ENCODE measurements around the gene FLT3LG.
"Not testable (repeated sequence)": the region's sequence is repeated elsewhere in the genome, so short reads cannot be mapped to it uniquely, and the experiment has no call there.

The FLT3LG gene

DNA sequence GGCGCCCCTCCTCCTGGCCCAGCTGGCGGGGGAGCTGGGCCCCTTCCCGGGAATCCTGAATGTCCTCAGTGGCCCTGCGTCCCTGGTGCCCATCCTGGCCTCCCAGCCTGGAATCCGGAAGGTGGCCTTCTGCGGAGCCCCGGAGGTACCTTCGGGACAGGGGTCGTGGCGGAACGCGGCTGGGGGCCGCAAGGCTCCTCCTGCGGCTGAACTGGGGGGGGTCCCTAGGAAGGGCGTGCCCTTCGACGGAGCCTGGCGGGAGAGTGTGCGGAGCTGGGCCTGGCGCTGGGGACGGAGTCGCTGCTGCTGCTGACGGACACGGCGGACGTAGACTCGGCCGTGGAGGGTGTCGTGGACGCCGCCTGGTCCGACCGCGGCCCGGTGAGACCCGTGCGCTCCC is 12.4 kb upstream of the FLT3LG start:
- no peak for DNase-seq (ENCODE audit: low read depth in 2 of 2)

DNA sequence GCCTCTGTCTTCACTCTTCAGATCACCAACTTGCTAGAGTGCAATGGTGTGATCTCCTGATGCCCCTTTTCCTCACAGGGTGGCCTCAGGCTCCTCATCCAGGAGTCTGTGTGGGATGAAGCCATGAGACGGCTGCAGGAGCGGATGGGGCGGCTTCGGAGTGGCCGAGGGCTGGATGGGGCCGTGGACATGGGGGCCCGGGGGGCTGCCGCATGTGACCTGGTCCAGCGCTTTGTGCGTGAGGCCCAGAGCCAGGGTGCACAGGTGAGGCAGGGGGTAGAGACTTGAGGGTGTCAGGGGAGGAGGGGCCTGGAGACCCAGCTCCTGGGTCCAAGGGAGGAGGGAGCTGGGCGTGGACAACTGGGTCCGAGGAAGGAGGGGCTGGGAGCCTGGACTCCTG is 11.5 kb upstream of the FLT3LG start:
- no peak for DNase-seq (ENCODE audit: low read depth in 2 of 2)

DNA sequence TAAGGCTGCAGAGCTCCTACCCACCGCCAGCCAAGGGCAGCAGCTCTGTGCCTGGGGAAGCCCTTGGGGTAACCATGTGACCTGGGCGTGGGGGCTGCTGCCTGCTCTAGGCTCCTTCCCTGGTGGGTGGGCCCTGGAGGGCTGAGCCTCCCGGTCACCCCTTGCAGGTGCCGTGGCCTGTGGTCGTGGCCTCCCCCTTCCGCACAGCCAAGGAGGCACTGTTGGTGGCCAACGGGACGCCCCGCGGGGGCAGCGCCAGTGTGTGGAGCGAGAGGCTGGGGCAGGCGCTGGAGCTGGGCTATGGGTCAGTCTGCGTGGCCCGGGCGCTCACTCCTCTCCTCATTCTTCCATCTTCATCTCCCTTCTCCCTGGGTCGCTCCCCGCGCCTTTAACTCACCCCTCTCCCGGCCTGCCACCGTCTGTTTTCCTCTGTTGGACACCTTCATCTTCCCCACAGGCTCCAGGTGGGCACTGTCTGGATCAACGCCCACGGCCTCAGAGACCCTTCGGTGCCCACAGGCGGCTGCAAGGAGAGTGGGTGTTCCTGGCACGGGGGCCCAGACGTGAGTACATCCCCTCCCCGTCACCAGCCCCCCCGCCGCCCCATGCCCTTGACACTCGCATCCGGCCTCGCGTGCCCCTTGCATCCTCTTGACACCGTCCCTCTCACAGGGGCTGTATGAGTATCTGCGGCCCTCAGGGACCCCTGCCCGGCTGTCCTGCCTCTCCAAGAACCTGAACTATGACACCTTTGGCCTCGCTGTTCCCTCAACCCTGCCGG is 9.9 kb upstream of the FLT3LG start:
- no peak for DNase-seq (ENCODE audit: low read depth in 2 of 2)

DNA sequence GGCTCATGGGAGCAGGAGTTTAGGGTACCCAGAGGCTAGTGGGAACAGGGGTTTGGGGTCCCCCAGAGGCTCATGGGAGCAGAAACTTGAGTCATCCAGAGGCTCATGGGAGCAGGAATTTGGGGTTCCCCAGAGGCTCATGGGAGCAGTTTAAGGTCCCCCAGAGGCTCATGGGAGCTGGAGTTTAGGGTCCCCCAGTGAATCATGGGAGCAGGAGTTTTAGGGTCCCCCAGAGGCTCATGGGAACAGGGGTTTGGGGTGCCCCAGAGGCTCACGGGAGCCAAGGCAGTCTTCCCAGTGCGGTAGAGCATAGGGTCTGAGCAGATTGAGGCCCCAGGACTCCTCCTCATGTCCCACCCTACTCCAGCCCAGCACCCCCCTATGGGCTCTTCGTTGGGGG is 8.6 kb upstream of the FLT3LG start:
- DNase-seq (ENCODE audit: low read depth in 2 of 2) = no peak

DNA sequence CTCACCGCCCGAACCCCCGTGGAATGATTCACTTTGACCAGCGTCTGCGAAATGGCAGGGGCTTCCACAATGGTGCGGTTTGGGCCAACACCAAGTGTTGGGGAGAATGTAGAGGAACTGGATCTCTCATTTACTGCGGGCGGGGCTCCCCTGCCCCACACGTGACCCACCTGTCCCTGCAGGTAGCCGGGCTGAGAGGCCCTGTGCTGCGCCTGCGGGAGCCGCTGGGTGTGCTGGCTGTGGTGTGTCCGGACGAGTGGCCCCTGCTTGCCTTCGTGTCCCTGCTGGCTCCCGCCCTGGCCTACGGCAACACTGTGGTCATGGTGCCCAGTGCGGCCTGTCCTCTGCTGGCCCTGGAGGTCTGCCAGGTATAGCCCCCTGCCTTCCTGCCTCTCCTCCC is 5.8 kb upstream of the FLT3LG start:
- DNase-seq (ENCODE audit: low read depth in 2 of 2) = no peak

DNA sequence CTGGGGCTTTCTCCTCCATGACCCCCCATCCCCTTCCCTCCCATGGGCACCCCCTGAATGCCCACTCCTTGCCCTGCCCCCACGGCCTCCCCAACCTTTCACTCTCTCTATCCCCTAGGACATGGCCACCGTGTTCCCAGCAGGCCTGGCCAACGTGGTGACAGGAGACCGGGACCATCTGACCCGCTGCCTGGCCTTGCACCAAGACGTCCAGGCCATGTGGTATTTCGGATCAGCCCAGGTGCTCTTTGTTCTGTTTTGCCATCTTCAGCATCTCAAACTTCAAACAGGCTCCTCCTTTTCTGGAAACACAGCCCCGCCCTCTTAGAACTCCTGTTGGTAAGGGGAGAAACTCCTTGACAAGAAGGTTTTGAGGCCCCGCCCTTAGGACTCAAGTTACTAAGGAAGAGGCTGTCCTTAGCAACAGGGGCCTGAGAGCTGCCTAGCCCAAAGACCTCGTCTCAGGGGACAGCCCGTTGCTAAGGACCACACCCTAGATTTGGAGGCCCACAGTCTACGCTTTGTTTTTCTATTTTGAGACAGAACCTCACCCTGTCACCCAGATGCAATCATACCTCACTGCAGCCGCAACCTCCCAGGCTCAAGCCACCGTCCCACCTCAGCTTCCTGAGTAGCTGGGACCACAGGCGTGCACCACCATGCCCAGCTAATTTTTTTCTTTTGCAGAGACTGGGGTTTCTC is 5.1 kb upstream of the FLT3LG start:
- peak; percentile 51 to 76 for DNase-seq (ENCODE audit: low read depth in 2 of 2)

DNA sequence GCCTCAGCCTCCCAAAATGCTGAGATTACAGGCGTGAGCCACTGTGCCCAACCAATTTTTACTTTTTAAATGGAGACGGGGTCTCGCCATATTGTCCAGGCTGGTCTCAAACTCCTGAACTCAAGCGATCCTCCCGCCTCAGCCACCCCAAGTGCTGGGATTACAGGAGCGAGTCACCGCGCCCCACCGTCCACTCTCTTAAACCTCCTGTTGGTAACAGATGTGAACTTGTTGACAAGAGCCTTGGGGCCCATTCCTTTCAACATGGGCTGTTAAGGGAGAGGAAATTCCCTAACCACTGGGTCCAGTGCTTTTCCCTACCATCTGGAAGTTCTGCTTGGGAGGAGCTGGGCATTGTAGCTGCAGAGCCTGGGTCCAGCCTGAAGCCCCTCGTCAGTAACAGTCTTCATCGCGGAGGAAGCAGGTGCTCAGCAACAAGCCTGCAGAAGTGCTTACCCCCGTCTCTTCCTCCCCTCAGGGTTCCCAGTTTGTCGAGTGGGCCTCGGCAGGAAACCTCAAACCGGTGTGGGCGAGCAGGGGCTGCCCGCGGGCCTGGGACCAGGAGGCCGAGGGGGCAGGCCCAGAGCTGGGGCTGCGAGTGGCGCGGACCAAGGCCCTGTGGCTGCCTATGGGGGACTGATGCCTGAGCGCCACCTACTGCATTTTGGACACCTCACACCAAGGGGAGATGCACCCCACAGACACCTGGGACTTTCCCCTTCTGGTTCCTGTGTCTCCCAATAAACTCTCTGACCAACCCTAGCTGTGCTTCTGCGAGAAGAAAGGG is 4.0 kb upstream of the FLT3LG start:
- DNase-seq (ENCODE audit: low read depth in 2 of 2) = peak; percentile 55 to 77

DNA sequence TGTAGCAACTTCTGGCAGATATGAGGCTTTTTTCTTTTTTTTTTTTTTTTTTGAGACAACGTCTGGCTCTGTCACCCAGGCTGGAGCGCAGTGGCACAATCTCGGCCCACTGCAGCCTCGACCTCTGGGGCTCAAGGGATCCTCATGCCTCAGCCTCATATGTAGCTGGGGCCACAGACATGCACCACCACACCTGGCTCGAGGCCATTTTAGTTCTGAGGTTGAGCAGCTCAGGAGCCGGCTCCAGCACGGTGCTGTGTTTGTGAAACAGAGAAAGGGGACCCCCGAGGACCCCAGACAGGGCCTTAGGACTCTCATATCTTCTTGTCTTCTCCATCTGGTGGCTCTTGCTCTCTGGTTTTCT is 3.4 kb upstream of the FLT3LG start:
- no peak for DNase-seq (ENCODE audit: low read depth in 2 of 2)

DNA sequence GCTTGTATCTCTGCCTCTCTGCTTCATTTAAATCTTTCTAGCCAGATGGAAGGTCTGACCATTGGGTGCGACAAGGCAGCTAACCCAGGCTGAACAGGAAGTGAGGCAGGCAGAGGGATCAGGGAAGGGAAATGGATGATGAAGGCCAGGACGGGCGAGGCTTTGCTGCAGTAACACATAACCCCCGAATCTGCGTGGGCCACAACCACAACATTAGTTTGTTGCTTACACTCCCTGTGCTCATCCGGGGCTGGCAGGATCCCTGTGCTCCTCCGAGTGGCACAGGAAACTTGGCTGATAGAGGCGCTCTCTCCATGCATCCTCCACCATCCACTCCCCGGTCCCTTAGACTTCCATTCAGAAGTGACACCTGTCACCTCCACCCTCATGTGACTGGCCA is 1.1 kb upstream of the FLT3LG start:
- DNase-seq (ENCODE audit: low read depth in 2 of 2) = no peak

DNA sequence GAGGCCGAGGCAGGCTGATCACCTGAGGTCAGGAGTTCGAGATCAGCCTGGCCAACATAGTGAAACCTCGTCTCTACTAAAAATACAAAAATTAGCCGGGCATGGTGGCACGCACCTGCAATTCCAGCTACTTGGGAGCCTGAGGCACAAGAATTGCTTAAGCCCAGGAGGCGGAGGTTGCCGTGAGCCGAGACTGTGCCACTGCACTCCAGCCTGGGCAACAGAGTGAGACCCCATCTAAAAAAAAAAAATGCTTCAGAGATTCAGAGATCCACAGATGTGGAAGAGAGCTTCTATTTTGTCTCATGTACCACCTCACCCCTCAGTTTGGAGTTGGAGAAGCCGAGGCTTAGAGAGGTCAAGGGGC is 531 bp upstream of the FLT3LG start:
- DNase-seq (ENCODE audit: low read depth in 2 of 2) = not testable (repeated sequence)

DNA sequence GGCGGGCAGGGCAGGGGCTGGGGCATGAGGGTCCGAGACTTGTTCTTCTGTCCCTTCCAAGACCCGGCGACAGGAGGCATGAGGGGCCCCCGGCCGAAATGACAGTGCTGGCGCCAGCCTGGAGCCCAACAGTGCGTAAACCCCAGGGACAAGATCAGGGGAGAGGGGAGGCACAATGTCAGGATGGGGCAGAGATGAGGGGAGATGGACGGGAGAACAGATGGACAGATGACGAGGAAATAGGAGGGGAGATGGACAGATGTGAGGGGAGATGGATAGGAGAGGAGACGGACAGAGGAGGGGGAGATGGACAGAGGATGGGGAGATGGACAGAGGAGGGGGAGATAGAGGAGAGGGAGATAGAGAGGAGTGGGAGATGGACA is 518 bp downstream of the FLT3LG start:
- no peak for DNase-seq (ENCODE audit: low read depth in 2 of 2)

DNA sequence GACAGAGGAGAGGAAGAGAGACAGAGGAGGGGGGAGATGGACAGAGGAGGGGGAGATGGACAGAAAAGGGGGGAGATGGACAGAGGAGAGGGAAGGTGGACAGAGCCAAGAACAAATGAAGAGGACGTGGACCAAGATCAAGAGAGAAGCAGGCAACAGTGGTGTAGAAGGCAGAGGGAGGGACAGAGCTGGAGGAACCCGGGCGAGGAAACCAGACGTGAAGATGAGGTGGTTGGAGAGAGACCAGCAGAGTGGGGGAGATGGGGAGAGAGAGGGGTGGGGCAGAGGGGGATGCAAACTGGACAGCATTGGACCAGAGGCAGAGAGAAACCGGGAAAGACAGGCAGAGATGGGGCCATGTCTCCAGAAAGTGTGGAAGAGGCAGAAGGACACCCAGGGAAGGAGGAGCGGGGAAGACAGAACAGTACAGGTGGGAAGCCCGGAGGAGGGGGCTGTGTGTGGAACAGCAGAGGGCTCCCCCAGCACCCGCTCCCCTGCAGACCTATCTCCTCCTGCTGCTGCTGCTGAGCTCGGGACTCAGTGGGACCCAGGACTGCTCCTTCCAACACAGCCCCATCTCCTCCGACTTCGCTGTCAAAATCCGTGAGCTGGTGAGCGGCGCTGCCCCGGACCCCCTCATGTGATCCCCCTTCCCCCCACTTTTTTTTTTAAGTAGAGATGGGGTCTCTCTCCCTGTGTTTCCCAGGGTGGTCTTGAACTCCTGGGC is 1.3 kb downstream of the FLT3LG start:
- DNase-seq (ENCODE audit: low read depth in 2 of 2) = no peak

DNA sequence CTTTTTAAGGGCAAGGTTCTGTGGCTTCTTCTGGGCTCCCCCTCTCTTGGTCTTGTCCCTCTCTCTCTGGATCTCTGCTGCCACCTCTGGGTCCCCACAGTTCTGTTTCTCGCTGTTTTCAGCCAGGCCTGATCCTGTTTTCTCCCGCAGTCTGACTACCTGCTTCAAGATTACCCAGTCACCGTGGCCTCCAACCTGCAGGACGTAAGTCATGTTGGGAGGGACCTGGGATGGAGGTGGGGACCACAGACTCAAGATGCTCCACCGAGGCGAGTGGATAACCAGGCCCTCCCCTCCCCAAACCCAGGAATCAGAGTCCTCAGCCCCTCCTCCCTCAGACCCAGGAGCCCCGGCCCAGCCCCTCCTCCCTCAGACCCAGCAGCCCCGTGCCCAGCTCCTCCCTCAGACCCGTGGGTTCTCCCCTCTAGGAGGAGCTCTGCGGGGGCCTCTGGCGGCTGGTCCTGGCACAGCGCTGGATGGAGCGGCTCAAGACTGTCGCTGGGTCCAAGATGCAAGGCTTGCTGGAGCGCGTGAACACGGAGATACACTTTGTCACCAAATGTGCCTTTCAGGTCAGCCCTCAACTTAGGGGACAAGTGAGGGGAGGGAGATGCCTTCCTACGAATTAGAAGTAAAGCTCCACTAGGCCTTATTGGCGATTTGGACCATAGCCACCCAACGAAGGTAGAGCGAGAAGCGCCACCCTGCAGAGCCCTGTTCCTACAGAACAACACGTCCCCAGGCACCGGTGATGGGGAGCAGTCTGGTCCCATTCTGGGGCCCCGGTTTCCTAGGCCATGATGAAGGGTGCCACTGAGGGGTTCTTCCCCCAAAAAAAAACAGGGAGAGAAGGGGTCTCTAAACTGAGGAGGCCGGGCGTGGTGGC is 2.2 kb downstream of the FLT3LG start:
- peak; percentile 76 to 79 for DNase-seq (ENCODE audit: low read depth in 2 of 2)

DNA sequence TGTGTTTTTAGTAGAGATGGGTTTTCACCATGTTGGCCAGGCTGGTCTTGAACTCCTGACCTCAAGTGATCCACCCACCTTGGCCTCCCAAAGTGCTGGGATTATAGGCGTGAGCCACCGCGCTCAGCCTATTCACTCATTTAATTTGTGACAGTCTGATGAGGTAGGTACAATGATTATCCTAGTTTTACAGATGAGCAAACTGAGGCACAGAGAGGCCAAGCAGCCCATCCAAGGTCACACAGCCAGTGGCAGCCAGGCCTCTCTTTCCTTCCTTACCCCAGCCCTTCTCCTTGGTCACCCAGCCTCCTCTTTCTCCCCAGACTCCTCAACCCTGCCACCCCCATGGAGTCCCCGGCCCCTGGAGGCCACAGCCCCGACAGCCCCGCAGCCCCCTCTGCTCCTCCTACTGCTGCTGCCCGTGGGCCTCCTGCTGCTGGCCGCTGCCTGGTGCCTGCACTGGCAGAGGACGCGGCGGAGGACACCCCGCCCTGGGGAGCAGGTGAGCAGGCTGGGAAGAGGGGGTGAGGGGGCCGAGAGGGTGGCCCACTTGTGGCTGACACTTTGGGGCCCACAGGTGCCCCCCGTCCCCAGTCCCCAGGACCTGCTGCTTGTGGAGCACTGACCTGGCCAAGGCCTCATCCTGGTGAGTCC is 6.1 kb downstream of the FLT3LG start:
- DNase-seq (ENCODE audit: low read depth in 2 of 2) = no peak

DNA sequence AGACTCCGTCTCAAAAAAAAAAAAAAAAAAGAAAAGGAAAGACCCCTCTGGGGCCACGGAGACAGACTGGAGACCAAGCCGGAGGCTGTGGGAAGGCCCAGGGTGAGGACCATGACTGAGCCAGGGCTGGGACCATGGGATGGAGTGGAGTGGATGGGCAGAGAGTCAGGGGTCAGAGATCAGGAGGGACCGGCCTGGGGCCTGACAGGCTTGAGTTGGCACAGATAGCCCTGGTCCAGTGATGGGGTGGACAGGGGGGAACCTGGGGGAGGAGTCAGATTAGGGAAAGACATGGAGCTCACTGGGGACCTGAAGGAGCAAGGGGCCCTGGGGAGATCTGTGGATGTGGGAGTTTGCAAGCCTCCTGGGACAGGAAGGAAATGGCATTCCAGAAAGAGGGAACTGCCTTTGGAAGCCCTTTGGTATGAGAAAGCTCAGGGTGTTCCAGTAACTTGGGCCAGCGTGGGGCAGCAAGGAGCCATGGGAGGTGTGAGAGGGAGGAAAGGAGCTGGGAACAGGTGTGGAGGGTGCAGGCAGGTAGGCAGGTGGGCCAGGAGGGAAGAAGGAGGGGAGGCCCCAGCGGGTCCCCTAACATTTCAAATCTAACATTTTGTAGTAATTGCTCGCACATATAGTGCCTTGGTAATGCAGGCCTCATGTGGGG is 7.1 kb downstream of the FLT3LG start:
- no peak for DNase-seq (ENCODE audit: low read depth in 2 of 2)

DNA sequence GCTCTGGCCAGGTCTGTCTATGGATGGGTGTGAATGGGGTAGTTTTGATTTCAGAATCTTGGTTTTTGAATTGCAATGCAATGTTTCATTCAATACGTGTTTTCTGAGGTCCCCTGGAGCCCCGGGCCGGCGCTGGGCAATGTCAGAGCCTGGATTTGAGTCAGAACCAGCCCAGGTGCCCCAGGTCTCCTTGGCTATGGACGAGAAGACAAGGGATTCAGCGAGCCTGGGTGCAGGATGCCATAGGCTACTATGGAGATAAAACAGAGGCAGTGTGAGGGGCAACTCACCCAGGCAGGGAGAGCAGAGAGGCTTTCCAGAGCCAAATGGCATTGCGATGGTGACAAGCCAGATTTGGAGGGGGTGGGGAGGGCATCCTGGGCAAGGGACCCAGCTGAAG is 12.2 kb downstream of the FLT3LG start:
- no peak for DNase-seq (ENCODE audit: low read depth in 2 of 2)

DNA sequence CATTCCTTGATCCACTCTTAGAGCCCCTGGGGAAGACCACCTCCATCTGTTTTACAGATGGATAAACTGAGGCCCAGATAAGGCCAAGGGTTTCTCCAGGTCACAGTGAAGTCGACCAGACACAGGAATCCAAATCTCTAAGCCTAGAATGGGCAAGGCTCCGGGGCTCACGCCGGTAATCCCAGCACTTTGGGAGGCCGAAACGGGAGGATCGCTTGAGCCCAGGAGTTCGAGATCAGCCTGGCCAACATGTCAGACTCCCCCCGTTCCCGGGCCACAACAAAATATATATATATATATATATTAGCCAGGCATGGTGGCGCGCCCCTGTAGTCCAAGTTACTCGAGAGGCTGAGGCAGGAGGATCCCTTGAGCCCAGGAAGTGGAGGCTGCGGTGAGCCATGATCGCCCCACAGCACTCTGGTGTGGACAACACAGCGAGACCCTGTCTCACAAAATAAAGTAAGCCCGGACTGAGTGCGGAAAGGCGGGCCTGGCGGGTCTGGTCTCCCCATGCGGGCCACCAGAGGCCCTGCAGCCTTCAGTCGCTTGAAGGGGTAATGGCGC is 12.8 kb downstream of the FLT3LG start:
- no peak for DNase-seq (ENCODE audit: low read depth in 2 of 2)

DNA sequence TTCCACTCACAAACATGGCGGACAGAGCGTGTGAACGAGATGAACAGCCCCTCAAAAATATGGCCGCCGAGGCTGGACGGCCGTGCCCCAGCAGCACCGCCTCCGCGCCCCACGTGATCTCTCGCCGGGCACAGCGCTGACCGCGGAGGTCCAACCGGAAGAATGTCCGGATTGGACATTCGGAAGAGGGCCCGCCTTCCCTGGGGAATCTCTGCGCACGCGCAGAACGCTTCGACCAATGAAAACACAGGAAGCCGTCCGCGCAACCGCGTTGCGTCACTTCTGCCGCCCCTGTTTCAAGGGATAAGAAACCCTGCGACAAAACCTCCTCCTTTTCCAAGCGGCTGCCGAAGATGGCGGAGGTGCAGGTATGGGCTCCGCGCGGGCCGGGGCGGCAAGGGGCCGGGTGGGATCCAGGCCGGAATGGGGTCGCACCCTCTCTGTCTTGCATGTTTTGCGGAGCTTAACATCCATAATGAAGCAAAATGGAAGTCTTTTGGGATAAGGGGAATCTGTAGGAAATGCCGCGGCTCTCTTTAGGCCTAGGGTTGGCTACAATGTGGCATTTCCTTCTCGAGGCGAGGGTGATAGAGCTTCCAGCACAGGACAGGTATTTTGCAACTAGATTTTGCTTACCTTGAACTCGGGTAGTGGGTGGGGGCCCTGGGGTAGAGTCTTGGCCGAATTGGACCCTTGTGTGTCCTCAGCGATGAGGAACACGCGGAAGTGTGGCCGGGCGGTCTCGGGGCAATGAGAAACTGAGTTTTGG is 13.4 kb downstream of the FLT3LG start, which contains the start of gene RPL13A:
RPL13A (plus strand) TSS at position 332 of the 769 bp plus-strand sequence; CDS start at position 354, 22 bp downstream.
- DNase-seq (ENCODE audit: low read depth in 2 of 2) = peak; percentile 99 to 100

Data from stimulated activated CD4-positive, alpha-beta T cell treated with anti-CD3 and anti-CD28 coated beads, Interleukin-4, amount 100 ng/mL, for 48 hours (primary cell).